Putamen (tissue), 1 donor: ENCODE data around the gene OR6P1.

Experiments used
- DNase-seq: peaks from one replicate; pipeline ENCODE4 v3.0.0-alpha.2; 2016; ENCODE audit warnings: low spot score

The OR6P1 gene

GRCh38 chr1:158570480-158570879, at the start of gene OR6P1:
OR6P1 (minus strand) TSS chr1:158570580; CDS start chr1:158563604, 6,976 bp downstream.
- DNase-seq = no peak

GRCh38 chr1:158613764-158614163, 43.4 kb upstream of the OR6P1 start:
- no peak for DNase-seq

GRCh38 chr1:158611916-158612315, 41.5 kb upstream of the OR6P1 start:
- no peak for DNase-seq

- no peak for DNase-seq
Observed at GRCh38 chr1:158607296-158607695, 36.9 kb upstream of the OR6P1 start.

- no peak for DNase-seq
Observed at GRCh38 chr1:158604968-158605367, 34.6 kb upstream of the OR6P1 start, which contains the start of gene OR10Z1. OR10Z1 (plus strand) TSS chr1:158605268; CDS start chr1:158606439, 1,171 bp downstream.

- no peak for DNase-seq
Observed at GRCh38 chr1:158600735-158601134, 30.4 kb upstream of the OR6P1 start.

- DNase-seq = no peak
Observed at GRCh38 chr1:158586942-158587341, 16.6 kb upstream of the OR6P1 start.

- DNase-seq = no peak
Observed at GRCh38 chr1:158583962-158584361, 13.6 kb upstream of the OR6P1 start.

DNA sequence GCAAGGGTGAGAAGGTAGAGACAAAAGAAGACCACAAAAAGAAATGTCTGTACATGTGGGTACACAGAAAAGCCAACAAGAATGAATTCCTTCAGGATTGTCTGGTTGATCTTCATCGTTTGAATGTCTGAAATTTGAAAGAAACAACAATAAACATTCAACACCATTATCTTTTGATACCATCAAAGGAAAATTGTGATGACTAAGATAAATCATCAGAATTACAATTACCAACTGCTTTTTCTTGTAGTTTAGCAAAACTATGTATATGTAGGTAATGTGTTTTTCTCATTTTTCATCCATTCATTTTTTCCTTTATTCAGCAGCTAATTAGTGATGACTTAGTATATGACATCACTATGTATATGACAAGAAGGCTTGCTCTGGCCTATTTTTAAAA, 9.4 kb upstream of the OR6P1 start, which contains the start of gene OR10X1:
Gene OR10X1, minus strand, starts transcription at position 167 of the 400 bp plus-strand sequence. Its CDS starts 0 bp downstream, at position 167.
- DNase-seq = no peak

- no peak for DNase-seq
Observed at GRCh38 chr1:158577561-158577960, 7.2 kb upstream of the OR6P1 start.

- no peak for DNase-seq
Observed at GRCh38 chr1:158572226-158572625, 1.8 kb upstream of the OR6P1 start.

DNA sequence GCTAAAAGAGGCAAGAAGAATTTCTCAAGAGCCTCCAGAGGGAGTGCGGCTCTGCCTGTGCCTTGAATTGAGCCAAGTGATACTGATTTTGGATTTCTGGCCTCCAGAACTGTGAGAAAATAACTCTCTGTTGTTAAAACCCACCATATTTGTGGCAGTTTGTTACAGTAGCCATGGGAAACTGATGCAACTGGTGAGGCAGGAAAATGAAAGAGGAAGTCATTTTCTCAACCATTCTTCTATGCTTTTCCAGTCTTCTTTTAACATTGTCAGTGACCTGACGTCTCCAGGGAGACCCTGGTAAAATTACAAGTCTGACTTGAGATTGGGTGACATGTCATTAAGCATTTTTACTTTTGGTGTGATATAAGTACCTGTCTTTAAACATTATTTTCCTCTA, 5.8 kb downstream of the OR6P1 start:
- DNase-seq = no peak

- DNase-seq = no peak
Observed at GRCh38 chr1:158563853-158564252, 6.5 kb downstream of the OR6P1 start.

DNA sequence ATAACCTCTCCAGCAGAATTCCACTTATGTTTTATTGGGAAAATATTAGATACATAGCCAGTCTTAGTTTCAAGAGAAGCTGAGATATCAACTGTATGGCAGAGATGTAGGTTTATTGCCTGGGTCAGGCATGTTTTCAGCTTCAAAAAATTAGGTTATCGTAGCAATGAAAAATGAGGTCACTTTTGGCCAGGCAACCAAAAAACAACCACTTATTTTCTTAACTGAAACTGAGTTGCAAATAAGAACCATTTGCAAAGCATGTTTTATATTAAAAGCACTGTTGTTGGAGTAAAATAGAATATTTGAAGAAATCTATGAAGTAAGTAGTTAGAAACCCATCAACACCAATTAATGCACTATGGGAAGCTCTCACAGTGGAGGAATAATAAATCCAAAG, 10.7 kb downstream of the OR6P1 start:
- no peak for DNase-seq

- DNase-seq = no peak
Observed at GRCh38 chr1:158554352-158554751, 16.0 kb downstream of the OR6P1 start, which contains the start of gene OR6Y1. OR6Y1 (minus strand) TSS chr1:158554405; CDS start chr1:158548105, 6,300 bp downstream.

- no peak for DNase-seq
Observed at GRCh38 chr1:158552296-158552695, 18.1 kb downstream of the OR6P1 start.

DNA sequence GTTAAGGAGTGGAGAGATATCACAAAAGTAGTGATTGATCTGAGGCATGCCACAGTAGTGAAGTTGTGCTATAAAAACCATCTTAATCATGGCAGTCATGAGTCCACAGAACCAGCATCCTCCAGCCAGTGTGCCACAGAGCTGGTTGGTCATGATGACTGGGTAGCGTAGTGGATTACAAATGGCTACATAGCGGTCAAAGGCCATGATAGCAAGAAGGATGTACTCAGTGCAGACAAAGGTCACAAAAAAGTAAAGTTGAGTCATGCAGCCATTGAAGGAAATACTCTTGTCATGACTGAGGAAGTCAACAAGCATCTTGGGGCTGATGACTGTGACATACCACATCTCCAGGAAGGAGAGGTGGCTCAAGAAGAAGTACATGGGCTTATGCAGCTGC, 22.8 kb downstream of the OR6P1 start:
- DNase-seq = no peak

DNA sequence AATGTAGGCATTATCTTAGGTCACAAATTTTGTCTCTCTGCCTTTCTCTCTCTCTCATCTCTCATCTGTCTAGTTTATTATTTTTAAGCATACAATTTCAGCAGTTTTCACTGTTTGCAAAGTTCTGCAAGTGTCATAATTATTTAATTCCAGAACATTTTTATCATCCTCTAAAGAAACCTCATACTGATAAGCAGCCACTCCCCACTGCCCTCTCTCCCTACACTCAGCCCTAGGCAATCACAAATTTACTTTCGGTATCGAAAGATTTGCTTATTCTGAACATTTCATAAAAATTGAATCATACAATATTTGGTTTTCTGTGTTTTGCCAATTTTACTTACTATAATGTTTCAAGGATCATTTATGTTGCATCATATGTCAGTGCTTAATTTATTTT, 32.8 kb downstream of the OR6P1 start:
- DNase-seq = no peak

- no peak for DNase-seq
Observed at GRCh38 chr1:158534496-158534895, 35.9 kb downstream of the OR6P1 start.

DNA sequence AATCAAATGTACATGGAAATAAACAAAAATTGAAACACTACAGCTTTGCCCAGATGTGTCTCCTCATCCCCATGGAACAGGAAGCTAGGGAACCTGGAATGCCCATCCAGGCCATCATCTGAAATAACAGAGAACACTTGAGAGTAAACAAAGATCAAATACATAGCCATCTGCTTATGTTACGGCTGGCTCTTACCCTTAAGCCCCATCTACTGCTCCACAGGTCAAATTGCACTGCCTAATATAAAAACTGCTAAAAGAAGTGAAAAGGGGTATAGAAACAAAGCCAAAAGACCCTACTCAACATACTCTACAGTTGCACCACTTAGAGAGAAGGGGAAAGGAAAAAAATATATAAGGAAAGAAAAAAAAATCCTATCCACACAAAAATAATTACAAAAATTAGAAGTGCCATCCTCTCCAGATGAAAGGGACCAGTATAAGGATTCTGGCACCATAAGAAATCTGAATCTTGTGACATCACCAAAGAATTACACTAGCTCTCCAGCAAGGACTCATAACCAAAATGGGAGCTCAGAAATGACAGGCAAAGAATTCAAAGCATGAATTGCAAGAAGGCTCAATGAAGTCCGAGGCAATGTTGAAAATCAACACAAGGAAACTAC, 43.1 kb downstream of the OR6P1 start:
- peak; percentile 32 for DNase-seq

DNA sequence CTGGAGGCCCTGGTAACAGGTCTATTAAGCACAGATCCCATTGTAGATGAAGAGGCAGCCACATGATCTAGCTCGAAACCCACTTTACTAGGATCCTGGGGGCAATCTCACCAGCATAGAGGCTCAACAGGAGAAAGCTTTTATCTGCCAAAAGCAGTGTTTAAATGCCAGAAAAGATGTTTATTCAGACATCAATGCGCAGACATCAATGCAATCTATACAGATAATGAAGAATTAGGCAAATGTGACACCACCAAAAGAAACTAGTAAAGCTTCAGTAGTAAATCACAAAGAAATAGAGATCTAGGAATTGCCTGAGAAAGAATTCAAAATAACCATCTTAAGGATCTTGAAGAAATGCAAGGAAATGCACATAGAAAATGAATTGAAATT, 48.7 kb downstream of the OR6P1 start:
- no peak for DNase-seq

DNA sequence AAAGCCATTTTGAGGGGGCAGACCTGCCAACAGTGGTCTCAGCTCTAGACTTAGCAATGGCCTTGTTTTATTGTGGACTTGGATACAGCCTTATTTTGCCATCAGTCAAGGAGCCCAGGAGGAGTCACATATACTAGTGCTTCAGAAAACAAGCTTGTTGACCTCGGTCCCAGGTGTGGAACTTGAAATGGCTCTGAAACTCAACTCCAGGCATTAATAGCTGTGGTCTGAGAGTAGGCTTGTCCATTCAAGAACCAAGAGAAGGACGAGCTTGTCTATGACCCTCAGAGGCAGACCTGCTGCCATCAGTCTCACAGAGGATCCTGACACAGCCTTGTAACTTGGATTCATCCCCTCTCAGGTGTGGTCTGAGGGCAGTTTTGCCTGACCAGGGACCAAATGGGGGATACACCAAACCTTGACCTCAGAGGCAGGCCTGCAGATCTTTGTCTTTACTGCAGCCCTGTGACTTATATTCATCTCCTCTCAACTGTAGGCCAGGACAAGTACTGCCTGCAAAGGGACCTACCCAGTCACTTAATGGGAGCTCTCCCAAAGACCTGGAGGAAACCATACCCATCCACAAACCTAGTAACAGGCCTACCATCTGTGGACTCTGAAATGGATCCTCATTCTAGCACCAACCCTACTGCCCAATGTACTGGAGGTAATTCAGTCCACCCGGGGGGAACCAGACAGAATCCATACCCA, 49.3 kb downstream of the OR6P1 start:
- DNase-seq = no peak

DNA sequence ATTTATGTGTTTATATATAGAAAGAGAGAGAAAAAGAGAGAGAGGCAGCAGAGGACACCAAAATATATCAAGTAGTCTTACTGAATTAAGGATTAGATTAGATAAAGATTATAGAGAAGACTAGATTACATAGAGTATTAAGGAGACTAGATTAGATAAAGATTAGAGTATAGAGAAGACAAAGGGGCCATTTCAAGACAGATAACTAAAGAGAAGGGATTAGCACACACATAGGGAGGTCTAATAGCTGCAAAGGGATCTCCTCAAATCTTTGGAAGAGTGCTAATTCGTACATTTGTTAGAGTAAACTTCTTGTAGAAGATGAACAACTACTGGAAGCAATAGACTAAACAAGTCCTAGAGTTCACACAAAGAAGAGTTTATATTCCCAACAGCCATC, 50.4 kb downstream of the OR6P1 start:
- DNase-seq = no peak

- DNase-seq = peak; percentile 34
Observed at GRCh38 chr1:158516966-158517365, 53.4 kb downstream of the OR6P1 start.
